Epithelial cell of proximal tubule (primary cell): Measurements from ENCODE around the gene HSD17B8. TPM values are rescaled to one million over a fixed set of nuclear protein-coding genes. Genes with fewer than 3 reads are reported as not detected.
"Not testable (repeated sequence)": the region's sequence is repeated elsewhere in the genome, so short reads cannot be mapped to it uniquely, and the experiment has no call there.

Experiments used
- DNase-seq: peaks from one replicate; pipeline ENCODE4 v3.0.0-alpha.2; 2011; ENCODE audit warnings: low read depth
- H3K4me3 ChIP-seq: 2 replicates; pipeline ENCODE4 v1.5.1; 2011; ENCODE audit warnings: low read depth, mild to moderate bottlenecking, low read length
- total RNA-seq: library from RNA; depleted of rRNA; stranded (reverse); fragments of >200 nt; gene quantifications from 2 replicates; pipeline ENCODE4 v1.2.3, GENCODE V29; 2015
- TF ChIP-seq, protein P1 (sequence below): conservative IDR thresholded peaks from 2 replicates; pipeline ENCODE4 v1.5.1; 2012; ENCODE audit warnings: low read depth, mild to moderate bottlenecking, low read length

HSD17B8 gene
- total RNA-seq, 1 donor from 2014 or later = 16.3 TPM

DNA sequence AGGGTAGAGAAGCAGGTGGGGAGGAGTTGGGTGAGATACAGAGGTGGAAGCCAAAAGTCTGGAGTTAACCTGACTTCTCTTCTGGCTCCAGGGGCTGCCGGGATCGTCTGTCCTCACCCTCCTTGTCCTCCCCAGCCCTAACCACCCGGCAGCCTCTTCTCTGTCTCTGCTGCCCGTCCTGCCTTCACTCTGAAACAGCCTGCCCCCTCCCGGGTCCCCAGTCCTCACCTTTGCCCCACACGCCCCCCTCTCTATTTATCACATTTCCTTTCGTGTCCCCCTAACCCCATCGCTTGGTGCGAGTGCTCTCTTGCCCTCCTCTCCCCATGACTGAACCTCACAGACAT, 9.5 kb downstream of the HSD17B8 start:
- TF ChIP-seq, protein P1, sequence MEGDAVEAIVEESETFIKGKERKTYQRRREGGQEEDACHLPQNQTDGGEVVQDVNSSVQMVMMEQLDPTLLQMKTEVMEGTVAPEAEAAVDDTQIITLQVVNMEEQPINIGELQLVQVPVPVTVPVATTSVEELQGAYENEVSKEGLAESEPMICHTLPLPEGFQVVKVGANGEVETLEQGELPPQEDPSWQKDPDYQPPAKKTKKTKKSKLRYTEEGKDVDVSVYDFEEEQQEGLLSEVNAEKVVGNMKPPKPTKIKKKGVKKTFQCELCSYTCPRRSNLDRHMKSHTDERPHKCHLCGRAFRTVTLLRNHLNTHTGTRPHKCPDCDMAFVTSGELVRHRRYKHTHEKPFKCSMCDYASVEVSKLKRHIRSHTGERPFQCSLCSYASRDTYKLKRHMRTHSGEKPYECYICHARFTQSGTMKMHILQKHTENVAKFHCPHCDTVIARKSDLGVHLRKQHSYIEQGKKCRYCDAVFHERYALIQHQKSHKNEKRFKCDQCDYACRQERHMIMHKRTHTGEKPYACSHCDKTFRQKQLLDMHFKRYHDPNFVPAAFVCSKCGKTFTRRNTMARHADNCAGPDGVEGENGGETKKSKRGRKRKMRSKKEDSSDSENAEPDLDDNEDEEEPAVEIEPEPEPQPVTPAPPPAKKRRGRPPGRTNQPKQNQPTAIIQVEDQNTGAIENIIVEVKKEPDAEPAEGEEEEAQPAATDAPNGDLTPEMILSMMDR = no peak
- no peak for DNase-seq
- peak overlapping the region; percentile 54 for H3K4me3 ChIP-seq

DNA sequence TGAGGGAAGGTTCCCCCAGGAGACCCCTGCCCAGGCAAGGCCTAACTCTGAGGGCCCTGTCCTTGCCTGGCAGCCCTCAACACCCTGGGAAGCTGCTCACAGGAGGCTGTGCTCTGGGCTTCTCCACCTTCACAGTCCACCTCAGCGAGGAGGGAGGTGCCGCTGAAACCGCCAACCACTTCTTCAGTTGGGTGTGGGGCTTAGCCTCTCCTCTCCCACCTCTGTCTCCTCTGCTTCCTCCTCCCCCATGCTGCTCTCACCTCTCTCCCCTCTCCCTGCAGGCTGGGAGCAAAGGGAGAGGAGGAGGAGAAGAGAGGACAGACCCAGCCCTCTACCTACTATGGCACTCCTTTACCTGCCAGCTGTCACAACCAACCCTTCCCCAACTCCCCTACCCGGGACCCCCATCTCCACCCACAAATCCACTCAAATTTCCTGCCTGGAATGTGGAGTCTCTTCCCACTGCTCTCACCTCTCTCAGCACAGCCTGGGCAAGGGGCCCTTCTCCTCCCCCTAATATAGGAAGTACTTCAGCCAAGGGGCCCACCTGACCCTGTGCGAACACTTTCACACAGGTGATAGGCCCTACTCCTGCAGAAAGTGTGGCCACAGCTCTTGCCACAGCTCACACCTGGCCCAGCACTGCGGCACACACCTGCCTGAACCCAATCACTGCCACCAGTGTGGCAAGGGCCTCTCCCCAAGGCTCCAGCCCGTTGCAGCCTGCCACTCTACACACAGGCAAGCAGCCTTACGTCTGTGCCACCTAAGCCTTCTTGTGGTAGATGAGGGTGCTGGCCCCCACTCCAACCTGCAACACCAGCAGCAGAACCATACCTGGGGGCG, 11.0 kb downstream of the HSD17B8 start:
- no peak for DNase-seq
- no peak overlapping the region for H3K4me3 ChIP-seq
- TF ChIP-seq, protein P1 = no peak

- H3K4me3 ChIP-seq = no peak overlapping the region
- TF ChIP-seq, protein P1 = no peak
- no peak for DNase-seq
Measured at GRCh38 chr6:33216117-33216649, 11.7 kb downstream of the HSD17B8 start.

GRCh38 chr6:33217246-33217645, 12.8 kb downstream of the HSD17B8 start:
- TF ChIP-seq, protein P1 = no peak
- no peak for DNase-seq

DNA sequence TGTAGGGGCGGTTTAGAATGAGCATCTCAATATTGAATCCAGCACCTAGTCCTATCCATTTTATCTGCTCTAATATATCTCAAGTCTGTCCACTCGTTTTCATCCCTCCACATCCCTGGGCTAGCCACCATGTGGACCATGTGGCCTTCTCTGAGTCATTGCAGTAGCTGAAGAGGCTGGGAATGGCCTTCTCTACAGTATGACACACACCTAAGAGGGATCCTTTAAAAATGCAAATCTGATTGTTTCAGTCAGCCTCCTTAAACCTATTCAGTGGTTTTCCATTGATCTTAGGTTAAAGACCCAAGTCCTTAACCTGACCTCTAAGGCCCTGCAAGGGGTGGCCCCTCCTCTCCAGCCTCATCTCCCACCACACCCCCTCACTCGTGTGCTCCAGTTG, 13.2 kb downstream of the HSD17B8 start:
- H3K4me3 ChIP-seq = no peak overlapping the region
- TF ChIP-seq, protein P1 = no peak
- no peak for DNase-seq

More at GRCh38 chr6:33217246-33217645, 12.8 kb downstream of the HSD17B8 start:
- no peak overlapping the region for H3K4me3 ChIP-seq

DNA sequence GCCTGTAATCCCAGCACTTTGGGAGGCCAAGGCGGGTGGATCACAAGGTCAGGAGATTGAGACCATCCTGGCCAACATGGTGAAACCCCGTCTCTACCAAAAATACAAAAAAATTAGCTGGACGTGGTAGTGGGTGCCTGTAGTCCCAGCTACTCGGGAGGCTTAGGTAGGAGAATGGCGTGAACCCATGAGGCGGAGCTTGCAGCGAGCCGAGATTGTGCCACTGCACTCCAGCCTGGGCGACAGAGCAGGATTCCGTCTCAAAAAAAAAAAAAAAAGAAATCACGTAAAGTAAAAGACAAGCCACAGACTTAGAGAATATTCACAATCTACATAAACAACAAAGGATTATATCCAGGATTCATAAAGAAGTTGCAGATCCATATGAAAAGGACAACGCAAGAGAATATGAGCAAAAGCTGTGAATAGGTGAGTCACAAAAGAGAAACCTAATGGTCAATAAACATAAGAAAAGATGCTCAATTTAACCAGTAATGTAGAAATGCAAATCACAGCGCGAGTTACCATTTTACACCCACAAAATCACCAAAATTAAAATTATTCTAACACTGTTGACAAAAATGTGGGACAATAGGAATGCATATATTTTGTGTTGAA, 22.2 kb downstream of the HSD17B8 start:
- H3K4me3 ChIP-seq, DNase-seq: not testable (repeated sequence)

- no peak for DNase-seq
- TF ChIP-seq, protein P1 = no peak
- H3K4me3 ChIP-seq = no peak overlapping the region
Measured at GRCh38 chr6:33235221-33235634, 30.8 kb downstream of the HSD17B8 start.
